ENCODE results near the gene BMPR2.
"Not testable (repeated sequence)": the region's sequence is repeated elsewhere in the genome, so short reads cannot be mapped to it uniquely, and the experiment has no call there.

The BMPR2 gene

GRCh38 chr2:202560200-202560599 lies 184.1 kb downstream of the BMPR2 start:
- DNase-seq (ENCODE audit: low spot score) = no peak
- TF ChIP-seq CTCF (IDR thresholded peaks at IDR 0.05; ENCODE audit: extremely low read depth, missing control alignments) = no peak

- no peak for TF ChIP-seq CTCF (IDR thresholded peaks at IDR 0.05; ENCODE audit: extremely low read depth, missing control alignments)
Measured at GRCh38 chr2:202564226-202564625, 188.1 kb downstream of the BMPR2 start.

GRCh38 chr2:202566286-202566685 lies 190.2 kb downstream of the BMPR2 start:
- TF ChIP-seq CTCF (IDR thresholded peaks at IDR 0.05; ENCODE audit: extremely low read depth, missing control alignments) = no peak
- DNase-seq (ENCODE audit: low spot score) = no peak

More at GRCh38 chr2:202564226-202564625, 188.1 kb downstream of the BMPR2 start:
- no peak for DNase-seq (ENCODE audit: low spot score)

- no peak for TF ChIP-seq CTCF (IDR thresholded peaks at IDR 0.05; ENCODE audit: extremely low read depth, missing control alignments)
- no peak for DNase-seq (ENCODE audit: low spot score)
Measured at GRCh38 chr2:202574541-202574940, 198.4 kb downstream of the BMPR2 start.

- not testable (repeated sequence) for DNase-seq (ENCODE audit: low spot score)
Measured at GRCh38 chr2:202575194-202575593, 199.1 kb downstream of the BMPR2 start.

- no peak for DNase-seq (ENCODE audit: low spot score)
- no peak for TF ChIP-seq CTCF (IDR thresholded peaks at IDR 0.05; ENCODE audit: extremely low read depth, missing control alignments)
Measured at GRCh38 chr2:202577250-202578183, 201.4 kb downstream of the BMPR2 start.

- not testable (repeated sequence) for DNase-seq (ENCODE audit: low spot score)
Measured at GRCh38 chr2:202582846-202583245, 206.7 kb downstream of the BMPR2 start.

GRCh38 chr2:202583709-202584219 lies 207.6 kb downstream of the BMPR2 start:
- TF ChIP-seq CTCF (IDR thresholded peaks at IDR 0.05; ENCODE audit: extremely low read depth, missing control alignments) = no peak
- no peak for DNase-seq (ENCODE audit: low spot score)

Measured in GM20000 (cell line).